Measurements from ENCODE around the gene MLXIPL.

MLXIPL gene

GRCh38 chr7:73644688-73645286, 20.5 kb upstream of the MLXIPL start:
- no peak overlapping the region for H3K4me3 ChIP-seq (ENCODE audit: low read depth, low read length)
- DNase-seq (ENCODE audit: low read depth): no peak
- no peak for TF ChIP-seq CTCF (IDR thresholded peaks at IDR 0.05; ENCODE audit: insufficient read depth, low read depth, low read length, missing control alignments)

- H3K4me3 ChIP-seq (ENCODE audit: low read depth, low read length): no peak overlapping the region
- no peak for TF ChIP-seq CTCF (IDR thresholded peaks at IDR 0.05; ENCODE audit: insufficient read depth, low read depth, low read length, missing control alignments)
- DNase-seq (ENCODE audit: low read depth): no peak
These were observed 18.5 kb upstream of the MLXIPL start for GRCh38 chr7:73642834-73643233.

- no peak overlapping the region for H3K4me3 ChIP-seq (ENCODE audit: low read depth, low read length)
- no peak for DNase-seq (ENCODE audit: low read depth)
- TF ChIP-seq CTCF (IDR thresholded peaks at IDR 0.05; ENCODE audit: insufficient read depth, low read depth, low read length, missing control alignments): no peak
These were observed 14.6 kb upstream of the MLXIPL start for GRCh38 chr7:73638911-73639310.

GRCh38 chr7:73635428-73636200, 11.3 kb upstream of the MLXIPL start:
- TF ChIP-seq CTCF (IDR thresholded peaks at IDR 0.05; ENCODE audit: insufficient read depth, low read depth, low read length, missing control alignments): no peak
- H3K4me3 ChIP-seq (ENCODE audit: low read depth, low read length): no peak overlapping the region
- DNase-seq (ENCODE audit: low read depth): no peak

- no peak overlapping the region for H3K4me3 ChIP-seq (ENCODE audit: low read depth, low read length)
- DNase-seq (ENCODE audit: low read depth): no peak
These were observed 9.5 kb upstream of the MLXIPL start for GRCh38 chr7:73633844-73634243.

GRCh38 chr7:73633323-73633722, 9.0 kb upstream of the MLXIPL start:
- no peak for DNase-seq (ENCODE audit: low read depth)
- H3K4me3 ChIP-seq (ENCODE audit: low read depth, low read length): no peak overlapping the region
- no peak for TF ChIP-seq CTCF (IDR thresholded peaks at IDR 0.05; ENCODE audit: insufficient read depth, low read depth, low read length, missing control alignments)

More at GRCh38 chr7:73633844-73634243, 9.5 kb upstream of the MLXIPL start:
- no peak for TF ChIP-seq CTCF (IDR thresholded peaks at IDR 0.05; ENCODE audit: insufficient read depth, low read depth, low read length, missing control alignments)
